Erythroblast (primary cell): Measurements from ENCODE around the gene SPINK14.

Source experiments
- DNase-seq, 2 experiments: peaks; one replicate each; lab custom pipeline; 2025; lab: John Stamatoyannopoulos, UW
- GATA1 ChIP-seq: IDR thresholded peaks from 2 replicates; pipeline ENCODE4 v1.6.1; 2011; ENCODE audit warnings: low read depth, mild to moderate bottlenecking, control low read depth, low read length, moderate library complexity
- POLR2A ChIP-seq: IDR thresholded peaks from 2 replicates; pipeline ENCODE4 v1.6.1; 2011; ENCODE audit warnings: mild to moderate bottlenecking, low read length

The SPINK14 gene

DNA sequence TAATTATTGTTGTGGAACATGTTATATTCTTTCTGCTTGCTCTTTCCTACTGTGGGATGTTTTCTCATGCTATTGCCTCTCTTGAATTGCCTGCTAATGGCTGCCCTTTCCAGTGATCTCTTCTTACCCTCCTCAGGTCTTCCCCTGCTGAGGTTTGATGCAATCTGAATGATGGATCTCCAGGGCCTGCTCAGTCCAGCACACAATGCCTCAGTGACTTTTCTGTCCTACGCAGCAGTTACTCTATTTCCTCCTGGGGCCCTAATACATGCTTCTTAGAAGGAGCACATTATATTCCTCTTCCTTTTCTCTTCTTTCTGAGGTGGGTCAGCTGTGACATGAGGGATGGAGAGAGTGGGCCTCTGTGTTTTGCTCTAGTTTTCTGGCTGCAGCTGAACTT is at the start of gene SPINK14:
SPINK14 (plus strand) TSS at position 301 of the 400 bp plus-strand sequence. CDS start 1,187 bp downstream, outside the sequence.
- TF ChIP-seq GATA1 = no peak
- TF ChIP-seq POLR2A = no peak
- DNase-seq = no peak

GRCh38 chr5:148120317-148120716 is 48.0 kb upstream of the SPINK14 start:
- TF ChIP-seq POLR2A (no peak), GATA1 (no peak)
- no peak for DNase-seq

DNA sequence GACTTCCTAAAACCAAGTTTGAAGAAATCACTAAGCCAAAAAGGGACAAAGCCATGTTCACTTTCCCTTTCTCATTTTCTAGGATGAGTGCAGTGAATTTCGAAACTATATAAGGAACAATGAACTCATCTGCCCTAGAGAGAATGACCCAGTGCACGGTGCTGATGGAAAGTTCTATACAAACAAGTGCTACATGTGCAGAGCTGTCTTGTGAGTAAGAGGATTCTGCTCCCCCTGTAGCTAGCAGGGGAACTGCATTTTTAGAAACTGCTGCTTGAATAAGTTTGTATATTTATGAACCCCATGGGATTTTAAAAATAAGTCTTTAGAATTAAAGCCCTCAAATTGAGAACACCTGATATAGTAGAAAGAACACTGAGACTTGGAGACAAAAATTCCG is 42.7 kb upstream of the SPINK14 start:
- TF ChIP-seq POLR2A = no peak
- no peak for TF ChIP-seq GATA1
- no peak for DNase-seq

GRCh38 chr5:148135091-148136048 is 33.0 kb upstream of the SPINK14 start:
- no peak for DNase-seq
- TF ChIP-seq GATA1 (no peak), POLR2A (no peak)

- TF ChIP-seq POLR2A = no peak
- TF ChIP-seq GATA1 = no peak
- no peak for DNase-seq
Observed at GRCh38 chr5:148140846-148141245, 27.5 kb upstream of the SPINK14 start.

DNA sequence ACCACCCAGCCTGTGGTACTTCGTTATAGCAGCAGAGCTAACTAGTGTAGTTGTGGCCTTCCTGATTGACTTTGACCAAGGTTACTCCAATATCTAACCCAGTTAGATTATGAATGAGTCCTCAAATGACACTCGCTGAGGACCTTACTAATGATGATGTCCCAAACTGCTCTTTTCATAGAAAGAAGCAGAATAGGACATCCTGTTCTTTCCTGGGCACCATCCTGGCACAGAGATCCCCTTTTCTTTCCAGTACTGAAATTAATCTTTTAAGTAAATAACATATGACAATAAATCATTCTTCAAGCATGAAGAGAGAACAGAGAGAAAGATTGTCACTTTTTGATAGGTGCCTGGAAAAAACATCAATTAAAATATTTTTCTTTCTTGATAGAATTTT is 26.7 kb upstream of the SPINK14 start:
- TF ChIP-seq POLR2A = no peak
- no peak for DNase-seq

GRCh38 chr5:148145916-148146315 is 22.4 kb upstream of the SPINK14 start:
- TF ChIP-seq GATA1 (no peak), POLR2A (no peak)
- no peak for DNase-seq

- TF ChIP-seq POLR2A (no peak), GATA1 (no peak)
- no peak for DNase-seq
Observed at GRCh38 chr5:148146487-148146886, 21.9 kb upstream of the SPINK14 start.

DNA sequence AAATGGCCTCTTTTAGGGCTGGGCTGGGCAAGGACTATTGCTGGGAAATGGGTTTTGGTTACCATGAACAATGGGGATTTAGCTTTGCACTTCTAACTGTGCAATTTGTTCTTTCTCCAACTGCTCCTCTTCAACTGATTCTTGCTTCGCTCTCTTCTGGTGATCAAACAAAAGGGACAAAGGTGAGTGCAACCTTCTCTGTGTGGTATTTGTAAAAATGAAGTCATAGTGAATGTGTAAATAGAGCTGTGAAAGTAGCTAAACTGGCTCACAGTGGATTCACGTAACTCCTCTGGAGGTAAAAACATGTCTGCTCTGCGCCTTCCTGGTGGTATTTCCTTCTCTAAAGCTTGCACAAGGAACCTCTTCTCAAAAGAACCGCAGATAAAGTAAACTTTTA is 20.9 kb upstream of the SPINK14 start:
- no peak for DNase-seq
- TF ChIP-seq GATA1 = no peak
- TF ChIP-seq POLR2A = no peak

DNA sequence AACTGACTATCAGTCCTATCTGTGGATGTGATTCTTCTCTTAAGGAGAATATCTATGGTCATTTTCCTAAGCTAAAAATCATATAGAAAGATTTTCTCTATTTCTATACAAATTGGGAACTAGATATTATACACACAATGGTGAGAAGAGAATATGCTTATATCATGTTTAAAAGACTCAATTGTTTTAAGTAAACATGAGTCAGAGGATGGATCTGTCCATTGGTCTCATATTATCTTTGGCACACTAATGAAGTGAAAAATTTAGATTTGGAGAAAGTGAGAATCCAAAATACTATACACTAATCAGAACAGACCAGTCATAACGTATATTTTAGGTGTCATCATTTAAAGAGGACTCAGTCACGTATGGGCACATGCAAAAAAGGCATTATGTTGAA is 16.5 kb upstream of the SPINK14 start:
- TF ChIP-seq POLR2A (no peak), GATA1 (no peak)
- no peak for DNase-seq

- no peak for DNase-seq
- TF ChIP-seq POLR2A (no peak), GATA1 (no peak)
Observed at GRCh38 chr5:148152781-148153180, 15.6 kb upstream of the SPINK14 start.

DNA sequence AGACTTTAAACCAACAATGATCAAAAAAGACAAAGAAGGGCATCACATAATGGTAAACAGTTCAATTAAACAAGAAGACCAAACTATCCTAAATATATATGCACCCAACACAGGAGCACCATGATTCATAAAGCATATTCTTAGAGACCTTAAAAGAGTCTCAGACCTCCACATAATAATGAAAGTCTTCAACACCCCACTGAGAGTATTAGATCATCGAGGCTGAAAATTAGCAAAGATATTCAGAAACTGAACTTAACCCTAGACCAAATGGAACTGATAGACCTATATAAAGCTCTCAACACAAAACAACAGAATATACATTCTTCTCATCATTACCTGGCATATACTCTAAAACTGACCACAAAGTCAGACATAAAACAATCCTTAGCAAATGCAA is 11.7 kb upstream of the SPINK14 start:
- TF ChIP-seq POLR2A = no peak
- no peak for TF ChIP-seq GATA1
- DNase-seq = no peak

- TF ChIP-seq POLR2A (no peak), GATA1 (no peak)
- no peak for DNase-seq
Observed at GRCh38 chr5:148162038-148162437, 6.3 kb upstream of the SPINK14 start.

DNA sequence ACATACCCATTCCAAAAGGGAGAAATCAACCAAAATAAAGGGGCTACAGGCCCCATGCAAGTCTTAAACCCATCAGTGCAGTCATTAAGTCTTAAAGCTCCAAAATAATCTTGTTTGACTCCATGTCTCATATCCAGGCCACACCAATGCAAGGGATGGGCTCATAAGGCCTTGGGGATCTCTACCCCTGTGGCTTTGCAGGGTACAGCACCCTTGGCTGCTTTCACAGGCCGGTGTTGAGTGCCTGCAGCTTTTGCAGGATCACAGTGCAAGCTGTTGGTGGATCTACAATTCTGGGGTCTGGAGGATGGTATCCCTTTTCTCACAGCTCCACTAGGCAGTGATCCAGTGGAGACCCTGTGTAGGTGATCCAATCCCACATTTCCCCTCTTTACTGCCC is 5.0 kb upstream of the SPINK14 start:
- TF ChIP-seq GATA1 (no peak), POLR2A (no peak)
- DNase-seq = no peak
